NCI-H82 (cell line): ENCODE measurements around the gene COL21A1.

Experiments used
- DNase-seq: peaks from one replicate; lab custom pipeline; 2025; lab: John Stamatoyannopoulos, UW

COL21A1 gene

DNA sequence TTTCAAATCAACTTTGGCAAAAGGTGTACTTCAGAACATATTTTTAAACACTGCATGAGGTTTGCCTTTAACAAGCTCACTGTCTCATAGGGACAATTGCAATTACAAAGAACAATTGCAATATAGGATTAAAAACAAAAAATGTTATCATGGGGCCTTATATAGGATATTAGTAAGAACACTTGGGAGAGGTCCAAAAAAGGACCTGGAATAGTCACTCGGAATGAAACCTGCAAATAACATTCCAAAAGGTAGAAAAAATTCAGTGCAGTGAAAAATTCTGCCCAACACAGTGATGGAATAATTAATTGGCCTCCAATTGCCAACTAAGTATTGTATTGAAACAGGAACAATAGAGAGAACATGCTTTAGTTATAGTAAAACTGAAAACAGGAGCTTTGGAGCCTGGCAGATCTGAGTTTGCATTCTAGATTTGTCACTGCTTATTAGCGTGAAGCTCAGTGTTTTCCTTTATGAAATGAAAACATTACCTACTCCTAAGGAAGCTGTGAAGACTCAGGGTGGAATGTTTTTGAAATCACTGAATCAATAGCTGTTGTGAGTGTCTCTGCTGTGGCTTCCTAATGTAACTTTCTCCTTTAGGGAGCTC is 199.3 kb downstream of the COL21A1 start:
- DNase-seq: no peak

DNA sequence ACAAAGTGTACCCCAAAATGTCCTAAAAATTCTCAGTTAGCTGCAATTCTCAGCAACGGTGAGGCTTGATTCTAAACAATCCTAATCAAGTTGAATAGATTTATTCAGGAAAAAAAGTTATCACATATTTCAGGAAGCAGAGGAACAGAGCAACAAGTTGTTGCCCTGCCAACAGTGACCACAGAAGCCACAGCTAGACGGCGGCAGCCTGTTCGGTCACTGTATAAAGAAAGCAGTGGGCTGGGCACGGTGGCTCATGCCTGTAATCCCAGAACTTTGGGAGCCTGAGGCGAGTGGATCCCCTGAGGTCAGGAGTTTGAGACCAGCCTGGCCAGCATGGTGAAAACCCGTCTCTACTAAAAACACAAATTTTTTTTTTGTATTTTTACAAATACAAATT is 200.8 kb downstream of the COL21A1 start:
- DNase-seq: no peak

DNA sequence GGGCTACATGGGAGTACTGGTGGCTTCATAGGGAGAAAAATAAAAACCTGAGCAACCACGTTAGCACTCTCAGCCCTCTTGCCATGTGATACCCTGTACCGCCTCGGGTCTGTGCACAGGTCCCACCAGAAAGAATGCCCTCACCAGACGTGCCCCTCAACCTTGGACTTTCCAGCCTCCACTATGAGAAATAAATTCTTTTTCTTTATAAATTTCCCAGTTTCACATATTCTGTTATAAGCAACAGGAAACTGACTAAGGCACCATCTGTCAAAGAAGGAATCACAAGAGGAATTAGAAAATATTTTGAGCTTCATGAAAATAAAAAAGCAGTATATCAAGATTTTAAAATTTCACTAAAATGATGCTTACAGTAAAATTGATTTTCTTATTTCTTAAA is 203.6 kb downstream of the COL21A1 start:
- DNase-seq: no peak

DNA sequence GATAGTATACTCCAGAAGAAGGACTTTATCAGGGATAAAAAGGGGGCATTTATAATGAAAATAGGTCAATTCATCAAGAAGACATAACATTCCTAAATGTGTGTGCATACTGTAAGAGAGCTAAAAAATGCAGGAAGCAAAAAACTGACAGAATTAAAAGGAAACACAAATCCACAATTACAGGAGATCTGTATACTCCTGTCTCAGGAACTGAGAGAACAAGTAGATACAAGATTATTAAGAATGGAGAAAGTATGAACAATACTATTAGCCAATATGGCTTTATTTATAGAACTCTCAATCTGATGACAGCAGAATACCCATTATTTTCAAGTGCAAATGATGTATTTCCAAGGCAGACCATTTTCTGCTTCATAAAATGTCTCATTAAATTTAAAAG is 204.3 kb downstream of the COL21A1 start:
- DNase-seq: no peak

- peak; percentile 41 for DNase-seq
Measured at GRCh38 chr6:56041591-56041990, 205.8 kb downstream of the COL21A1 start.

- DNase-seq: no peak
Measured at GRCh38 chr6:56040889-56041301, 206.5 kb downstream of the COL21A1 start.

DNA sequence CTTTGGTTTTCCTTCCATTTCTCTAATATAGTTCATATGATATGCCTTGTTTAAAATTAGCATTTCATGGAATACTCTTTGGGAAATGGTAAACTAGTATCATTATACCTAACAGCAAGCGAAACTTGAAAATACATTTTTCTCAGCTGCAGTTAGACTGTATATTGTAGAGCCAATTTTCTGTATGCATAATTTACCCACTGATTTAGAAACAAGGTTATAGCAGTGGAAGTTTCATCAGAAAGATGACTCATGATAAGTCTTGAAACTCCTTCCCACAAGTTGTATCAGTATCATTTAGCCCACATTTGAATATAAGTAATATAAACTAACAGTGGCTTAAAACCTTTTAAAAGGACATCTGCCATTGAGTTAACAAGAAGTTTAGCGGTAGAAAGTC is 207.2 kb downstream of the COL21A1 start:
- DNase-seq: no peak

DNA sequence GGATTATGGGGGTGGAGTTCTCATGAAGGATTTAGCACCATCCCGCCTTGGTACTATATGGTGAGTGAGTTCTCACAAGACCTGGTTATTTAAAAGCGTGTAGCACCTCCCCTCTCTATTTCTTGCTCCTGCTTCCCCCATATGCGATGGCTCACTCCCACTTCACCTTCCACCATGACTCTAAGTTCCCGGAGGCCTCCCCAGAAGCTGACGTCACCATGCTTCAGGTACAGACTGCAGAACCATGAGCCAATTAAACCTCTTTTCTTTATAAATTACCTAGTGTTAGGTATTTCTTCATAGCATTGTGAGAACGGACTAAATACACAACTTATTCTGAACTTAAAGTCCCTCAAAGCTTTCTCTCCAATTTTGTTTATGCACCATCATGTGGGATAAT is 208.6 kb downstream of the COL21A1 start:
- no peak for DNase-seq

DNA sequence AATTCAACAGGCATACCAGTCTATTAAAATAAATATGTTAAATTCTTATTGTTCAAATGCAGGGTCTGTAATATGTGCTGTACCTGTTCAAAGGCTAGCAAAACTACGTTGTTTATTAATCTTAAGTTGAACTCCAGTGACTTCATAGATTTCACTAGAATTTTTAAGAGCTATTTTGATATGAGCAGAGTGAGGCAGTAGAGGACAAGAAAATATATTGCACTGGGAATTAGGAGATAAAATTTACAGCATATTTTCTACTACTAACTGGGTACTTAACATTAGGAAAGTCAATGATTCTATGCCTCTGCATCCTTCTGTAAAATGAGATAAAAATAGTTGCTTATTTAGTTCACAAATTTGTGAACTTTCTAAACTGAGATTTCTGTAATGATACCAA is 209.8 kb downstream of the COL21A1 start:
- DNase-seq: no peak

GRCh38 chr6:56036916-56037600 is 210.3 kb downstream of the COL21A1 start:
- no peak for DNase-seq

DNA sequence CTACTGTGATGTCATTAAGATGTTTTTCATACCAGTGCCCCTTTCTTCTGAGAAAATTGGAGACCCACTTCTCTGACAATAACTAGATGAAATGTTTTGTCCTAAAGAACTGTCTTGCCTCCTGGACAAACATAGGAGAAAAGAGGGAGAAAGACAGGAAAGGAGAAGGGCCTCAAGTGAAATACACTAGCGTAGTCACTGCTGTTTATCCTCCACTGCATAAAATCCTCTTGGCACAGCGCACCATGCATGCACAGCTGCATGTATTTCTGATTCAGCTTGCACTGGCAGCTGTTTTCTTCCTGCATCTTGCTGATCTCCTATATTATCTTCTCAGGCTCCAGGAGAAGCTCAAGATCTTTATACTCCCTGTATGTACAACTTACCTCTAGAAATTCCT is 214.0 kb downstream of the COL21A1 start:
- DNase-seq: no peak

GRCh38 chr6:56032715-56033260 is 214.6 kb downstream of the COL21A1 start:
- no peak for DNase-seq

DNA sequence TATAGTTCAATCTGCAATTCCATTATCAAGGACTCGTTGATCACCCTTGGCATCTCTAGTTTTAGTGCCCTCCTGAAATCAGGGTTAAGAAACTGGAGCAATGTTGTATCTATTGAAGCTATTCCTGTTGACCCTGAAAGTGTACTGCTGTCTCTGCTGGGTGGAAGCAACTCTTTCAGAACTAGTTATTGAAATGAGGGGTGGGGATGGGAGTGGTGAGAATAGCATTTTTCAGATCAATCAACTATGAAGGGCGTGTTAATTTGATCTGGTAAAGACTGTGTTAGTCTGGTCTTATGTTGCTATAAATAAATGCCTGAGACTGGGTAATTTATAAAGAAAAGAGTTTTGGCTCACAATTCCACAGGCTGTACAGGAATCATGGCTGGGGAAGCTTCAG is 219.5 kb downstream of the COL21A1 start:
- no peak for DNase-seq

DNA sequence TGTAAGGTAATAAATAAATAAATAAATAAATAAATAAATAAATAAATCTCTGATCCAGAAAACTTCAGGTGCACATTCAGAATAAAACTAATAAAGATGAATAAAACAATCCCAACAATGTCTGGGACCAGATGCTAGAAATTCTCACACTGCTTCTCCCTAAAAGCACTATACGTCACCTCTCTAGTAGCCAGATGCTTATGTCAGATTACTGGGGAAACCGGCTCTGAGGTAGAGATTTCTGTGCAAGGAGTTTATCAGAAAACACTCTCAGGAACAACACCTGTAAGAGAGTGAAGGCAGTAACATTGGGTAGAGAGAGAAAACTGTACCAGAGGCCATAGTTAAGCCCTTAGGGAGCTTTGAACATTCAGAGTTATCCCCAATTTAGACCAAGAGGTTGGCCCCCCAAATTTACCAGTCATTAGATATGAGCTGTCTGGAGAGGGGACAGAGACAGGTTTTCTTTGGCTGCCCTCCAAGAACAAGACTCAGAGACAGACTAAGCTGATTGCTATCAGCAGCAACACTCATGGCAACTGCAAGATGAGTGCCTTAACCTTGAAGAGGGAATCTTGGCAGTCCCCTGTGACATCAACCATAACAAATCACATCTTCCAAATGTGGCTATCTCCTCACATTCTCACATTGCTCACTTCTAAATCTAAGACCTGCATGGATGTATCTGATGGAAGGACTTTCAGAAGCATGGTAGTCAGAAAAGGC is 220.8 kb downstream of the COL21A1 start:
- peak; percentile 86 for DNase-seq

GRCh38 chr6:56025795-56026194 is 221.6 kb downstream of the COL21A1 start:
- DNase-seq: no peak

GRCh38 chr6:56024931-56025330 is 222.4 kb downstream of the COL21A1 start:
- no peak for DNase-seq

- DNase-seq: no peak
Measured at GRCh38 chr6:56023829-56024228, 223.6 kb downstream of the COL21A1 start.

GRCh38 chr6:56022678-56023077 is 224.7 kb downstream of the COL21A1 start:
- no peak for DNase-seq

DNA sequence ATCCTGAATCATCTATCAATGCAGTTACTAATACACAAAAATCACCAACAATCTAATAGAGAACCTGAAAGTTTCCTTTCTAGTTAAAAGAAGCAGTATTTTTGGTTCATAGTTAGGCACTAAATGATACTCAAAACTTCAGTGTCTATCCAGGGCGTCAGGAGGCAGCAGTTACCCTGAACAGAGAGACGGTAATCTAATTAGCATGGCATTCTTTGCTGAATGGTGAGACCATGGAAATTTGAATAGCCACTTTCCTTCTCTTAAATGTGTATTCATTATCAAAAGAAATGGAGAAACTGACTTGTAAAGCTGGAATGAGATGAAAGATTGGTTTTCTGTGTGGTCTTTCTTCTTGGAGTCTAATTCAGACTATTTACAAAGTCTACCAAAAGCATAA is 225.4 kb downstream of the COL21A1 start:
- peak; percentile 22 for DNase-seq

GRCh38 chr6:56019973-56020372 is 227.4 kb downstream of the COL21A1 start:
- DNase-seq: no peak

- DNase-seq: no peak
Measured at GRCh38 chr6:56017198-56017597, 230.2 kb downstream of the COL21A1 start.

DNA sequence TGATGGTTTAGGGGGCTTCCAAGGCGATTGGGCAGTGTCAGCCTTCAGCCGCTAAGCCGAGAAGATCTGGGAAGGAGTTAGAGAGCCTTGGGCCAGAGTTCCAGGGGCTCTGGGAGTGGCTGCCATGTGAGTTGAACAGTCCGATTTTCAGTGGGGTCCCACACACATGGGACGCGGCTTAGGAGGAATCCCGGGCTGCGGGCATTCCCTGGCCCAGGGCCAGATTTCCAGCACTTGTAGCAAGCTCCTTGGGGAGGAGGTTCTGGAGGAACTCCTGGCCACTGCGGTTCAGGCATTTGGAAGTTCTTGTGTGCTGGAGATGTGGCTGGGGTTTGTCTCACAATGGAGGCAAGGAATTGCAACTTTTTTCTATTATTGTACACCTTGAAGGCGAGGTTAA is 233.3 kb downstream of the COL21A1 start:
- peak; percentile 49 for DNase-seq

- no peak for DNase-seq
Measured at GRCh38 chr6:56009636-56010035, 237.7 kb downstream of the COL21A1 start.
